Liver (tissue), 3 donors: Measurements from ENCODE around the gene PTPN12.

ENCODE experiments used
- HNF4A ChIP-seq, 2 donors: conservative IDR thresholded peaks; 2 replicates each; pipeline ENCODE4 v1.6.1; 2016; ENCODE audit warnings: antibody characterized with exemption in 2 of 2, mild to moderate bottlenecking in 2 of 2
- JUND ChIP-seq, 2 donors: IDR thresholded peaks; 2 replicates each; pipeline ENCODE4 v1.6.1; 2016; ENCODE audit warnings: antibody characterized with exemption in 2 of 2
- RAD21 ChIP-seq, 2 donors: IDR thresholded peaks; 2 replicates each; pipeline ENCODE4 v1.6.1; 2016; ENCODE audit warnings: antibody characterized with exemption in 2 of 2, mild to moderate bottlenecking in 2 of 2
- TAF1 ChIP-seq: conservative IDR thresholded peaks from 2 replicates; pipeline ENCODE4 v1.6.1; 2016; ENCODE audit warnings: antibody characterized with exemption, mild to moderate bottlenecking
- TF ChIP-seq, protein P1 (sequence below): fragments of 150-350 bp; IDR thresholded peaks from 2 replicates; pipeline ENCODE4 v1.5.1; 2017; ENCODE audit warnings: improper control_type of control experiment, low read depth, low read length; ENCODE audit not compliant: missing input control
- donor health status: healthy.
- donor health status: healthy.

DNA sequence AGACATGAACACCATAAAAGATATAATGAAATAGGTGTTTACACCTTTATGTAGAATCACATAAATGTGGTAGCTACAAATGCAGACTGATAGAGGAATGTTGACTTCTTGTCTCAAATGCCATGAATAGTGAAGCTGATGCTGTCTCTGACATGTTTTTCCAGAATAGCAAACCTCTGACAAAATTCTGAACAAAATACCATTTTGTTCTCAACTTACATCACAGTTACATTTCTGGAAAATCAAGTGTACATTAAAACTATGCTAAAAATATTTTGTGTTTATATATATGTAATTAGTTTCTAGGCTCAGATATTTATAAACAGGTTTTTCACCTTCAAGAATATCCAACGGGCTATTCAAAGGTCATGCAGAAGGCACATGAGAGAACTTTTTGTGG, 16.8 kb upstream of the PTPN12 start:
- TF ChIP-seq, protein P1, sequence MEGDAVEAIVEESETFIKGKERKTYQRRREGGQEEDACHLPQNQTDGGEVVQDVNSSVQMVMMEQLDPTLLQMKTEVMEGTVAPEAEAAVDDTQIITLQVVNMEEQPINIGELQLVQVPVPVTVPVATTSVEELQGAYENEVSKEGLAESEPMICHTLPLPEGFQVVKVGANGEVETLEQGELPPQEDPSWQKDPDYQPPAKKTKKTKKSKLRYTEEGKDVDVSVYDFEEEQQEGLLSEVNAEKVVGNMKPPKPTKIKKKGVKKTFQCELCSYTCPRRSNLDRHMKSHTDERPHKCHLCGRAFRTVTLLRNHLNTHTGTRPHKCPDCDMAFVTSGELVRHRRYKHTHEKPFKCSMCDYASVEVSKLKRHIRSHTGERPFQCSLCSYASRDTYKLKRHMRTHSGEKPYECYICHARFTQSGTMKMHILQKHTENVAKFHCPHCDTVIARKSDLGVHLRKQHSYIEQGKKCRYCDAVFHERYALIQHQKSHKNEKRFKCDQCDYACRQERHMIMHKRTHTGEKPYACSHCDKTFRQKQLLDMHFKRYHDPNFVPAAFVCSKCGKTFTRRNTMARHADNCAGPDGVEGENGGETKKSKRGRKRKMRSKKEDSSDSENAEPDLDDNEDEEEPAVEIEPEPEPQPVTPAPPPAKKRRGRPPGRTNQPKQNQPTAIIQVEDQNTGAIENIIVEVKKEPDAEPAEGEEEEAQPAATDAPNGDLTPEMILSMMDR: no peak
- TF ChIP-seq TAF1 (no peak), JUND (IDR thresholded peaks at IDR 0.05) (no peak), RAD21 (IDR thresholded peaks at IDR 0.05) (no peak), HNF4A (conservative IDR thresholded peaks at IDR 0.05) (no peak)
